Cardiac muscle cell (in vitro differentiated cells and primary cell): Measurements from ENCODE around the gene CDS1. TPM values are rescaled to one million over a fixed set of nuclear protein-coding genes. Genes with fewer than 3 reads are reported as not detected.

Experiments used
- DNase-seq, 2 donors: peaks; one replicate each; pipeline versions ENCODE4 v3.0.0 to v3.0.0-alpha.2; 2010 to 2017; ENCODE audit warnings: low read depth in 1 of 2, low spot score in 1 of 2
- H3K27ac ChIP-seq: fragments of 200-600 bp; sonication (generic); 2 replicates; pipeline ENCODE4 v1.5.1; 2016
- H3K27me3 ChIP-seq: fragments of 200-600 bp; sonication (generic); 2 replicates; pipeline ENCODE4 v1.6.0; 2016; ENCODE audit warnings: control low read depth
- H3K36me3 ChIP-seq: fragments of 200-600 bp; sonication (generic); 2 replicates; pipeline ENCODE4 v1.5.1; 2016; ENCODE audit warnings: control low read depth
- H3K4me1 ChIP-seq: fragments of 200-600 bp; sonication (generic); 2 replicates; pipeline ENCODE4 v1.8.1; 2017; ENCODE audit warnings: low read depth, mild to moderate bottlenecking, mixed run types
- H3K4me3 ChIP-seq: fragments of 200-600 bp; sonication (generic); 2 replicates; pipeline ENCODE4 v1.5.1; 2016; ENCODE audit warnings: mild to moderate bottlenecking
- H3K9me3 ChIP-seq: fragments of 200-600 bp; sonication (generic); 2 replicates; pipeline ENCODE4 v1.5.1; 2017; ENCODE audit warnings: low read depth, mild to moderate bottlenecking, control low read depth
- polyA plus RNA-seq: library from polyadenylated mRNA; unstranded; fragments of >200 nt; fragmentation: Nextera tagmentation; extraction: Ambion mirVana; gene quantifications from 2 replicates; pipeline ENCODE4 v1.2.1, GENCODE V29; 2016
- total RNA-seq: library from RNA; depleted of rRNA; stranded (reverse); fragments of >200 nt; gene quantifications from 2 replicates; pipeline ENCODE4 v1.2.3, GENCODE V29; 2016
- TF ChIP-seq, protein P1 (sequence below): IDR thresholded peaks from 2 replicates; pipeline ENCODE4 v1.5.1; 2012; ENCODE audit warnings: low read depth, mild to moderate bottlenecking, low read length

CDS1 gene
- total and polyA plus RNA-seq, 2 experiments from 2014 or later = 1.9 to 2.2 TPM

GRCh38 chr4:84632092-84632491 is 49.2 kb downstream of the CDS1 start:
- Histone ChIP-seq H3K9me3 (no peaks in the 10 kb centered on the region), H3K27ac (no peak overlapping the region), H3K27me3 (no peaks in the 10 kb centered on the region), H3K36me3 (no peaks in the 10 kb centered on the region), H3K4me3 (no peak overlapping the region), H3K4me1 (no peaks in the 10 kb centered on the region)
- peak in 1 of 2 donors; percentile 92 for DNase-seq
- TF ChIP-seq, protein P1, sequence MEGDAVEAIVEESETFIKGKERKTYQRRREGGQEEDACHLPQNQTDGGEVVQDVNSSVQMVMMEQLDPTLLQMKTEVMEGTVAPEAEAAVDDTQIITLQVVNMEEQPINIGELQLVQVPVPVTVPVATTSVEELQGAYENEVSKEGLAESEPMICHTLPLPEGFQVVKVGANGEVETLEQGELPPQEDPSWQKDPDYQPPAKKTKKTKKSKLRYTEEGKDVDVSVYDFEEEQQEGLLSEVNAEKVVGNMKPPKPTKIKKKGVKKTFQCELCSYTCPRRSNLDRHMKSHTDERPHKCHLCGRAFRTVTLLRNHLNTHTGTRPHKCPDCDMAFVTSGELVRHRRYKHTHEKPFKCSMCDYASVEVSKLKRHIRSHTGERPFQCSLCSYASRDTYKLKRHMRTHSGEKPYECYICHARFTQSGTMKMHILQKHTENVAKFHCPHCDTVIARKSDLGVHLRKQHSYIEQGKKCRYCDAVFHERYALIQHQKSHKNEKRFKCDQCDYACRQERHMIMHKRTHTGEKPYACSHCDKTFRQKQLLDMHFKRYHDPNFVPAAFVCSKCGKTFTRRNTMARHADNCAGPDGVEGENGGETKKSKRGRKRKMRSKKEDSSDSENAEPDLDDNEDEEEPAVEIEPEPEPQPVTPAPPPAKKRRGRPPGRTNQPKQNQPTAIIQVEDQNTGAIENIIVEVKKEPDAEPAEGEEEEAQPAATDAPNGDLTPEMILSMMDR = no peak

DNA sequence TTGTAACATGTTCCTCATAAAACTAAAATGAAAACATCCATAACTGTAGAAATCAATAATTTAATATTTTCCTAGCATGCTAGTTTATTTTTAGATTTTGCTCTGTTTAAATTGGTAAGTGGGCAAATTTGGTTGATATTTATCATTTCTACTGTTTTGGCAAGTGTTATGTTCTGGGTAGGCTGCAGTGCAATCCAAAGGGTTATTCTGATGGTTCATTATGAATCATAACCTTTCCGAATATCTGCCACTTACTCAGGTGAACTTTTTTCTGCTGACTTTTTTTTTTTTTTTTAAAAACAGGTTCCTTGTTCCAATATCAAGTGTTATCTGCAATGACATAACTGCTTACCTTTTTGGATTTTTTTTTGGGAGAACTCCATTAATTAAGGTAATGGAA is 52.0 kb downstream of the CDS1 start:
- Histone ChIP-seq H3K4me3 (no peak overlapping the region), H3K4me1 (no peaks in the 10 kb centered on the region), H3K9me3 (no peaks in the 10 kb centered on the region), H3K36me3 (no peaks in the 10 kb centered on the region), H3K27ac (no peak overlapping the region), H3K27me3 (no peaks in the 10 kb centered on the region)
- no peak for DNase-seq
- TF ChIP-seq, protein P1 = no peak

GRCh38 chr4:84638092-84638491 is 55.2 kb downstream of the CDS1 start:
- Histone ChIP-seq H3K9me3 (no peaks in the 10 kb centered on the region), H3K27ac (no peak overlapping the region), H3K4me1 (no peaks in the 10 kb centered on the region), H3K4me3 (no peak overlapping the region), H3K27me3 (no peaks in the 10 kb centered on the region), H3K36me3 (no peaks in the 10 kb centered on the region)
- TF ChIP-seq, protein P1 = no peak
- no peak for DNase-seq

DNA sequence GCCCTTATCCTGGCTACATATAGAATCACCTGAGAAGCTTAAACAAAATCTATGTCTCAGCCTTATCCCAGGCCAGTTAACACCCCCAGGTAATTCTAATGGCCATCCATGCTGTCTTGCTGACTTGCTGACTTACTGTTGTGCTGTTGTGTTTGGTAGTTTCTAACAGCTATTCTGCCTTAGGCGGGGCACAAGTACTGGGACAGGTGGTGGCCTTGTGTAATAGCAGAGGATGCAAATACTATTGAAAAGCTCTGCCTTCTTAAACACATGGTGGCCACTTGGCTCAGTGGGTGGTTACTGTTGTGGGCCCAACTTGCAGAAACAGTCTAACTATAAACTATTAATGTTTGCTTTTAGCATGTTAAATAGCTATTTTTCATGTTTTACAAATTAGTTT is 56.2 kb downstream of the CDS1 start:
- no peak overlapping the region for H3K4me3 ChIP-seq
- H3K27me3 ChIP-seq = no peaks in the 10 kb centered on the region

GRCh38 chr4:84644087-84644486 is 61.2 kb downstream of the CDS1 start:
- Histone ChIP-seq H3K27me3 (no peaks in the 10 kb centered on the region), H3K9me3 (no peaks in the 10 kb centered on the region), H3K4me1 (peaks cover 21% of the 10 kb centered on the region), H3K36me3 (no peaks in the 10 kb centered on the region), H3K27ac (no peak overlapping the region), H3K4me3 (no peak overlapping the region)
- no peak for DNase-seq
- TF ChIP-seq, protein P1 = no peak

More for the DNA sequence above, 56.2 kb downstream of the CDS1 start:
- no peaks in the 10 kb centered on the region for H3K36me3 ChIP-seq
- no peaks in the 10 kb centered on the region for H3K4me1 ChIP-seq
- no peaks in the 10 kb centered on the region for H3K9me3 ChIP-seq
- TF ChIP-seq, protein P1 = no peak
- DNase-seq = no peak
- no peak overlapping the region for H3K27ac ChIP-seq
